GM18499 (cell line): Measurements from ENCODE around the gene NUDT16.
A peak's percentile ranks its signal among the peaks of the same experiment; 100 is the strongest.
"Not testable (repeated sequence)": the region's sequence is repeated elsewhere in the genome, so short reads cannot be mapped to it uniquely, and the experiment has no call there.

ENCODE experiments used
- ATAC-seq: cut with Tn5 transposase; IDR thresholded peaks from one replicate; pipeline ENCODE4 v1.9.1; 2021; ENCODE audit warnings: moderate number of reproducible peaks; ENCODE audit not compliant: insufficient read depth, unreplicated experiment

Gene NUDT16

DNA sequence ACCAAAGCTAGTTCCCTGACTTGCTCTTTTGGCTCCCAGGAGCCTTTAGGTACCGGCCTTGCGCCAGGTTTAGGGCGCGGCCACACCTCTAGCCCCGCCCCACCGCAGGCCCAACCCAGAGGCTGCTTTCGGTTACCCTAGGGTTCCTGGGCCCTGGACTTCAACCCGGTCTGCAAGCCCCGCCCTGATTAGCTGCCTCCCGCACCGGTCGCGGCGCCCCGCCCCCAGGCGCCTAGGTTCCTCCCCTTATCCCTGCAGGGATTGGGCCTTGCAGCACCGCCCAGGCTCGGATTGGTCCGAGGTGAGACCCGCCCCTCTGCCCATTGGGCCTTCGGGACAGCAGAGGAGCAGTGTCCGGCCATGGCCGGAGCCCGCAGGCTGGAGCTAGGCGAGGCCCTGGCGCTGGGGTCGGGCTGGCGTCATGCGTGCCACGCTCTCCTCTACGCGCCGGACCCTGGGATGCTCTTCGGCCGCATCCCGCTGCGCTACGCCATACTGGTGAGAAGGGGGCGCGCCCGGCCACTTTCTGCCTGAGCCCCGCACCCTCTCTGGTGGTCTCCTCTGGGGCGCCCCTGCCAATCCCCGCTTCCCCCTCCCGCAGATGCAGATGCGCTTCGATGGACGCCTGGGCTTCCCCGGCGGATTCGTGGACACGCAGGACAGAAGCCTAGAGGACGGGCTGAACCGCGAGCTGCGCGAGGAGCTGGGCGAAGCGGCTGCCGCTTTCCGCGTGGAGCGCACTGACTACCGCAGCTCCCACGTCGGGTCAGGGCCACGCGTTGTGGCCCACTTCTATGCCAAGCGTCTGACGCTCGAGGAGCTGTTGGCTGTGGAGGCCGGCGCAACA, at the start of gene NUDT16:
Gene NUDT16 (plus strand): TSS at position 330 of the 847 bp plus-strand sequence. CDS start 31 bp downstream, at position 361.
- peak; percentile 86 for ATAC-seq

DNA sequence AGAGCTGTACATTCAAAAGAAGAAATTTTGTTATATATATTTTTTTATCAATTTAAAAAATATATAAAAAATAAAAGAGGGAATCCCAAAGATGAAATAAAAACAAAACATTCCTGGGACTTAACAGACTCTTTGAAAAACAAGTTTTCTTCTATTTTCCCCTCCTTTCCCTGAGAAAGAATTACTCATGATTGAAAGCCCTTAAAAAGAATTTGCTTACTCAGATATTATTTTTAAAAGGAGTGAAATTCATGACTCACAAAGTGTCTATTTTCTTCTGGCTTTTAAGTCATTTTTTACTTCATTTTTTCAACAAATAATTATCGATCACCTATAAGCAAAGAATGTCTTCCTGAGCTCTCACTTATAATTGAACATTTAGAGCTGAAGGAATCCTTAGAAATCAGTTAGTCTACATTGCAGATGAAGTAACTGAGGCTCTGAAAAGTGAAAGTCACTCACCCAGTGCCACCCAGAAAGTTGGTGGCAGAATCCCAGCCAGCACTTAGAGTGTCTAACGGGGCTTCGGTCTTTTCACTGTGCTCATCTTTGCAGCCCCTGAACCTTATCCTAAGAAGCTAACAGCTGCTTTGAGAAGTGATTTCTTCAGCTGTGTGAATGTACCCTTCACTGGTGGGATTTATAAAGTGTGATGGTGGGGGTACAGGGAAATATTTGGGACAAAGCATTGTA, 42.5 kb upstream of the NUDT16 start:
- ATAC-seq, result no peak

DNA sequence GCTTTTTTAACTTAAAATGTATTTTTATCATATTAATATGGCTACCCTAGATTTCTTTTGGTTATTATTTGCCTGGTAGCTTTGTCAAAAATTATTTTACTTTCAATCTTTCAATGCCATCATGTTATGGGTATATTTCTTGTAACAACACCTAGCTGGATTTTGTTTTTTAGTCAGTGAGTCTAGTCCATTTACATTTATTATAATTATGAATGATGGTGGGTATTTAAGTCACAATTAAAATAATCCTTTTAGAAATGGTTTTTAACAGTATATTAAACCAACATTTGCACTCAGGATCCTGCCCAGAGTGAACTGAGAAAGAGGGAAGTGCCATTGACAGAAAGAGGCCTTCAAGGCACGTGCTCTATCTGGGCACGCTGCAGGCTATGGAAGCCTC, 39.8 kb upstream of the NUDT16 start:
- no peak for ATAC-seq

DNA sequence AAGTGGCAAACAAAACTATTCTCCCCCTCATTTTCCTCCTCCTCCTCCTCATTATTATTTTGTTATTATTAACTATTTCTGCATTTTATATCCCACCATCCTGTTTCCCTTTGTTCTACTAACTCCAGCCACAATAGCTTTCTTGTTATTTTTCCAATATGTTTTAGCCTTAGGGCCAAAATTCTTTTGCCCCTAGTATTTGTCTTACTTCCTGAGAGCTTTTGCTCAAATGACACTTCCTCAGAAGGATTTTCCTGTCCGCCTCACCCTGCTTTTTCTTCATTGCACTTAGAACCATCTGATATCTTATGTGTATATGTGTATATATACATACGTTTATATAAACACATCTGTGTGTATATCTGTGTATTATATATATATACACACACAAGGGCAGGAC, 32.7 kb upstream of the NUDT16 start:
- ATAC-seq, result no peak

DNA sequence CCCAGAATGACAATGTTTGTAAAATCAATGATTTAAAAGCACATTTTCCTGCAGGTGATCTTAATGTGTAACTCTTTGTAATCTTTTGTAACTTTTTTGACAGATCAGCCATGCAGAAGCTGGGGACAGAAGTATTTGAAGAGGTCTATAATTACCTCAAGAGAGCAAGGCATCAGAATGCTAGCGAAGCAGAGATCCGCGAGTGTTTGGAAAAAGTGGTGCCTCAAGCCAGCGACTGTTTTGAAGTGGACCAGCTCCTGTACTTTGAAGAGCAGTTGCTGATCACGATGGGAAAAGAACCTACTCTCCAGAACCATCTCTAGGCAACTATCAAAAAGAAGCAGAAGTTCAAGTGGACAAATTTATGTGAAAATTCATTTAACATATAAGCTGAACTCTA, 32.1 kb upstream of the NUDT16 start:
- ATAC-seq, result no peak

DNA sequence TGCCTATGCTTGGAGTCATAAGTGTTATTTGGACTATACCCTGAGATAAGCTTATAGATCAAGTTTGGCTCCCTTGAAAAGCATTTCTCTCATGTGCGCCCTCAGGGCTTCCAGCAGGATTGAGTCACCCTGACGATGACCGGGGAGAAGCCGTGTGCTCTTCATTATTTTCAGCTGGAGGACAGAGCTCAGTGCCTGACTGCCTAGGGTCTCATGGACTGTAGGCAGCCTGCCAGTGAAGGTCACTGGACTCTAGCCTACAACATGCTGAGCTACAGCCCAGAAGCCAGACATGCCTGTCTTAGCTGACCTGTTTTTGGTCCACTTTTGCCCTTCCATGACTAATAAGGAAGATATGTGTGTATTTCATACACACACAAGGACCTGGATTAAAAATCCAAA, 31.6 kb upstream of the NUDT16 start:
- no peak for ATAC-seq

DNA sequence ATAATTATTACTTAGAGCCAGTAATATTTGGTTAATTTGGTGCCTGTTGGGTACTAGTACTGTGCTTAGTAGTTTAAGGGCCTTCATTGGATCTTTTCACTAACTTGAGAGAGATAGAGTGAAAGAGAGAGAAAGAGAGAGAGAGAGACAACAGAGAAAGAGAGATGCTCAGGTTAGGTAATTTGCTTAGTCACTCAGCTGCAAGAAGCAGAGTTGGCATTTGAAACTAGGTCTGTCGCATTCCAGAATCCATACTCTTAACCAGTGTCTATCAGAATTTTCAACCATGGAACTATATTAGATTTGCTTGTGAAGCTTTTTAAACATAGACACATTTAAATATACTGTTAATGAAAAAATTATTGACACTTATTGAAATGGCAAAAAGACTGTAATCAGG, 31.1 kb upstream of the NUDT16 start:
- ATAC-seq, result no peak

DNA sequence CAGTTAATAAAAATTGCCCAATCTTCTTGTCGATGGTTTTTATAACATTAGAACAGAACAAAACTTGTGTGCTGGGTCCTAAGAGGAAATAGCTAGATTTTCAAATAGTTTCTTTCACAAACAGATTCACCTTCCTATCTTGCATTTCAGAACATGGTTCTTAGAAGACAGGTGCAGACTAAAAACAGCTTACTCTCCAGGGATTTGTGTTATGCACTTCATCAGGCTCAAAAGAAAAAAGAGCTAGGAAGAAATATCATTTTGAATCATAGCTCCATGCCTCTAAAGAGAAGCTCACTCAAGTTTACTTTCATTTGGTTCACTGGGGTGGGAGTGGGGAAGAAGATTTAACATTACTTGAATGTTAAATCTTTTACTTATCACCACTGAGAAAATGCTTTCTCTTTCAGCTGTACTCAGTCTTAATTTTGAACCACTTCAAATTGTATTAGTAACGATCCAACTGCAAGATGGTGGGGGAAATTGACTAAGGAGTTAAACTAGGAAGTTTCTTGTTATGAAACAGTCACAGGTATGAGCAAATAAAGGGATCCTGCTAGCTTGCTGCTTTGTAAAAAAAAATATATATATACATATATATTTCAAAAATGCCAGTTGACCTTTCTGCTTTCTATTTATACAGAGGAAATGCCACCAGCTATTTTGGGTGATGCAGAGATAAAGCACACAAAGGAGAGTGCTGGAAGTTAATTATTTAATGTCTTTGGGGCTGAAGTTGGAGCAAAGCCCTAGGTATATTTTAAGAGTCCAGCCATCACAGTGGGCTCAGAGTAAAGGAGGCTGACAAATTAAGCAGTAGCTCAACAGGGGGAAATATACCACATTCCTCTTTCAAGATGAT, 28.3 kb upstream of the NUDT16 start:
- ATAC-seq, result no peak

DNA sequence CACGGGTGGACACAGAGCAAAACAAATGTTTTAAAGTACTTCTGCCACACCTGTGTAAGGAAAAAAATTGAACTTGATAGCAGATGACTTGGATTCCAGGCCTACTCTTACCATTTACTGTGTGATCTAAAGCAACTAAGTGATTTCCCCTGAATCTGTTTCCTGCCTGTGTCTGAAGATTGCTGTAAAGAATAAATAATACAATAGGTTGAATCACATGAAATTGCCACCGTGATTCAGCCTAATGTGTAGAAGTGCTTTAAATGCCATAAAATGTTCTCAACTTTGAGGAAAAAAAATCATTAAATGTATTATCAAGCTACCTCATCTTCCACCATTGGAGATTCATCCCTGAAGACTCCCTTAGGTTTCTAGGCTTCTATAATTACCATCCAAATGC, 27.6 kb upstream of the NUDT16 start:
- ATAC-seq, result no peak

DNA sequence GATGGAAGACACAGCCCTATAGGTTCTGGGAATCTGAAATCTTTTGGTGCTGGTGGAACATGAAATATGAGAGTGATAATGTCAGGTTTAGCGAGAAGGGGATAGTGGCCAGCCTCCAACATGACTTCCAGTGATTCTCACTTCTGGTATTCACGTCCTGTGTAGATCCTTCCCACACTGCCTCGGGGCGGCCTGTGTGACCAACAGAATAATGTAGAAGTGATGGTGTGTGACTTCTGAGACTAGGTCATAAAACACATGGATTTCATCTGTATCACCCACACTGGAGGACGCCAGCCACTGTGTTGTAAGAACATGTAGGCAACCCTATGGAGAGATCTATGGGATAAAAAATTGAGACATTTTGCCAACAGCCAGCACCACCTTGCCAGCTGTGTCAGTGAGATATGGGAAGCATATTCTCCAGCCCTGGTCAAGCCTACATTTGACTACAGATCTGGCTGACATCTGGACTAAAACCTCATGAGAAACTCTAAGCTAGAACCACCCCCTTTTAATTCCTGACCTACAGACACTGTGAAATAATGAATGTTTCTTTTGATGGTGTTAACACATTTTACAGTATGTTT, 25.5 kb upstream of the NUDT16 start:
- ATAC-seq, result no peak

DNA sequence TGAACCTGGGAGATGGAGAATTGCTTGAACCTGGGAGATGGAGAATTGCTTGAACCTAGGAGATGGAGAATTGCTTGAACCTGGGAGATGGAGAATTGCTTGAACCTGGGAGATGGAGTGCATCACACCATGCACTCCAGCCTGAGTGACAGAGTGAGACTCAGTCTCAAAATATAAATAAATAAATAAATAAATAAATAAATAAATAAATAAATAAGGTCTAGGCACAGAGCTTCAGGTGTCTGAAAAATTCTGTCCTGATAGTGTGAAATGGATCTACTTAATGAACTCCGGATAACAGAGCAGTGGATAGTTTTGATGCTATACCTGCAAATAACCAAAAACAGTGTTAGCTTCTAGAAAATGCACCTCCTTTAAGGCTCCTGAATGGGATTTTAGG, 24.3 kb upstream of the NUDT16 start:
- ATAC-seq, result no peak

DNA sequence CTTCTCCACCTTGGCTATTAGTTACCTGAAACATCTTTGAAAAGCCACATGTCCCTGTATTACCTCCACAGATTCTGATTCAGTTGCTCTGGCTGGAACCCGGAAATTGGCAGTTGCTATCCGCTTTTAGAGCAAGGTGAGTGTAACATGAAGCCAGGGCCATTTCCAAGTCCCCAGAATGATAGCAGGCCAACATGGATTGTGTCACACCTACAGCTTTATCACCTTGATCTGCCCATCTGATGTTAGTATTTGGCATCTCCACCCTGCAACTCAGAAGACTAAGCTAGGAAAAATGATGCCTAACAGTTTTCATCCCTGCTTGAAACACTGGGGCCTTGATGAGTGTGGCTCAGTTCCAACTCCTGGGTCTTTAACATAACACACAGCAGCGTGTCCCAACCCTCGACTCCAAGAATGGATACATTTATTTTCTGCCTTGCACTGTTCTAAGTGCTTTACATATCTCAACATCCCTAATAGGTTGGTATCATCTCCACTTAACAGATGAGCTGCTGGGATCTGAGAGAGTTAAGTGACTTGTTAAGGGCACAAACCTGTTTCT, 21.3 kb upstream of the NUDT16 start:
- no peak for ATAC-seq

DNA sequence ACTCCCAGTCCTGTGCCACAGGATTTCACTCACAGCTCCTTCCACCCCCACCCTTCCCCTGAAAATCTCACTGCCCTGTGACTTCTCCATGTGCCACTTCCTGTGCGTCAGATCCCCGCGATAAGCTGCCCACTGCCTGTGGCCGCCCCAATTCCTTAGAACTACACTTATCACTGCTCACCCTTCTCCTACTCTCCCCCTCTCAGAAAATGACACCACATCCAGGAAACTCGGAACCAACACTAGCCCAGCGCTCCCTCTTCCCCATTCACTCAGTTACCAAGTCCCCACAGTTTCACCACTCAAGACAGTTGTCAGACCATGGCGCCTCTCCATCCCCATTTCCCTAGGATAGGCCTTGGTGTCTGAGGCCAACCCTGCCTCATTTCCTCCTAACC, 20.5 kb upstream of the NUDT16 start:
- ATAC-seq, result not testable (repeated sequence)

DNA sequence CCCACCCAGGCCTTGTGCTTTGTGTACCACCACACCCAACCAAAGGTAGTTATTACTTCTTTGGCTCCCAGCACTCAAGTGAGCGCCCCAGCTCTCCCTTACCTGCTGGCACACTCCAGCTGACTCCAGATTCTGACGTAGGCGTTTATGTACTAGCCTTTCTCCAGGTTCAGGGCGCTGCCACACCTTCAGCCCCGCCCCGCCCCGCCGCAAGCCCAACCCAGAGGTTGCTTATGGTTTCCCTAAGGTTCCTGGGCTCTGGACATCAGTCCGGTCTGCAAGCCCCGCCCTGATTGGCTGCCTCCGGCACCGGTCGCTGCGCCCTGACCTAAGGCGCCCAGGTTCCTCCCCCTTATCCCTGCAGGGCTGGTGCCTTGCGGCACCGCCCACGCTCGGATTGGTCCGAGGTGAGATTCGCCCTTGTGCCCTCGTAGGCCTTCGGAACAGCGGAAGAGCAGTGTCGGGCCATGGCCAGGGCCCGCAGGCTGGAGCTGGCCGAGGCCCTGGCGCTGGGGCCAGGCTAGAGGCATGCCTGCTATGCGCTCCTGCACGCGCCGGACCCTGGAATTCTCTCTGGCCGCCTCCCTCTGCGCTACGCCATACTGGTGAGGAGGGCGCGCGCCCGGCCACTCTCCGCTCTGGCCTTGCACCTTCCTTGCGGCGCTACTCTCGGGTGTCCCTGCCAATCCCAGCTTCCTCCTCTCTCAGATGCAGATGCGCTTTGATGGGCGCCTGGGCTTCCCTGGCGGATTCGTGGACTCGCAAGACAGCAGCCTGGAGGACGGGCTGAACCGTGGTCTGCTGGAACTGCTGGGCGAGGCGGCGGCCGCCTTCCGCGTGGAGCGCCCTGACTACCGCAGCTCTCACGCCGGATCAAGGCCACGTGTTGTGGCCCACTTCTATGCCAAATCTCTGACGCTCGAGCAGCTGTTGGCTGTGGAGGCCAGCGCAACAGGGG, 19.8 kb upstream of the NUDT16 start:
- ATAC-seq, result peak; percentile 75

DNA sequence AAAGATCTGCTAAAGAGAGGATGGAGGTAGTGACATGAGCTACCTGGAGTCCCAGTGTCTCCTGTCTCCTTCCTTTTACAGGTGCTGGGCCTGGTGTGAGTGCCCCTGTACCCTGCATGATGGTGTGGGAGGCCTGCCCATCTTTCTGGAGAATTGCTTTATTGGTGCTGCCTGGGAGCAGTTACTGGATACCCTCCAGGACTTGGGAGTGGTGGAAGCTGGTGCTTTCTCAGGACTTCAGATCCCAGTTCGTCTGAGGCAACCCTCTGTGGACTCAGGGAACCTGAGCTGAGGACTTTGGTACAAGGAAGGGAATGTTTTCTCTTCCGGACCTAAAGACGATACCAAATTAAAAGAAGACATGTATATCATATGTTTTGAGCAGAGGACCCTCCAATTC, 18.3 kb upstream of the NUDT16 start:
- ATAC-seq, result no peak

DNA sequence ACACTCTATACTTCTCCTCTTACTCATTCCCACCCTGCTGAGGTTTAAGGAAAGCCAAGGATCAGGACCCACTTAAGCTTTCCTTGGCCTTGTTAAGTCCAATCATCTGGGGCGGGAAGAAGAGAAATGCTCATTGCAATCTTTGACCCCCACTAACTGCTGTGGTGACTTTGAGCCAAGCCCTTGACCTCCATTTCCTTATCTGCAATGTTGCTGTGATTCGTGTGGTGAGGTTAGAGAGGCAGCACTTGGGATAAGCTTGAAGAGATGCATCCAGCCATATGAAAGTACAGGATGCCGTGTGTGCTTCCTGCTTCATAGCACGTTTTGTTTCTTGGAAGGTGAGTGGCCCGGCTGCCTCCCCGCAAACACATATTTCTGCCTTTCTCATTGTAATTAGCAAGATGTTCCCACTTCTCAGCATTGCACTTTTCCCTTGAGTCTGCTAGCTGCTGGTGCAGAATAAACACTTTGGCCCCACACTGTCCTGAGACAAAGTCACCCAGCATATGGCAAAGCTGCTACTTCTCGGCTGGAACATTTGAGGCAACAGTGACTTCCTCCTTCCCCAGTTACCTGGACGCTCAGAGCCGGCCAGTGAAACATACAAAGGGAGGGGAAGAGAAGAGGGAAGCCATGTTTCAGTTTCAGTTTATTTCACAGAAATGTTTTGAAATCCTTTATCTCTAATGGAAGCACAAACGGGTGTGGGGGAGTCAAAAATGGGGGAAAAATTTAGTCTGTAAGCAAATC, 10.5 kb upstream of the NUDT16 start:
- no peak for ATAC-seq

DNA sequence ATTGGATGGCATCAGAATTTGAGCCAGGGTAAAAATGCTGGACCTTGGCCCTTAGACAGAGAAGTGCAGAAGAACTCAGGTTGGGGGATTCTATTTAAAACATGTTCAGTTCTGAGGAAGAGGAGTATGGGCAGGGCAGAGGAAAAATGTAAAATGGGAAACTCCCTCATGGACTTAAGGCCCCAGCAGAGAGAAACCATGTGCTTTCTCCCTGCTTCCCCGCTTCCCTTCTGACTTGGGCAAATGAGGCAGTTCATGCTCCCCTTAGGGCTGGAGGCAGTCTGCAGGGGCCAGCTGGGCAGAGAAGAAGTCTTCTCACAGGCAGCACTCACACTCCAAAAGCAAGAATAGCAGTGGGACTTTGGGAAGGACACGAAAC, 9.9 kb upstream of the NUDT16 start:
- ATAC-seq, result no peak

DNA sequence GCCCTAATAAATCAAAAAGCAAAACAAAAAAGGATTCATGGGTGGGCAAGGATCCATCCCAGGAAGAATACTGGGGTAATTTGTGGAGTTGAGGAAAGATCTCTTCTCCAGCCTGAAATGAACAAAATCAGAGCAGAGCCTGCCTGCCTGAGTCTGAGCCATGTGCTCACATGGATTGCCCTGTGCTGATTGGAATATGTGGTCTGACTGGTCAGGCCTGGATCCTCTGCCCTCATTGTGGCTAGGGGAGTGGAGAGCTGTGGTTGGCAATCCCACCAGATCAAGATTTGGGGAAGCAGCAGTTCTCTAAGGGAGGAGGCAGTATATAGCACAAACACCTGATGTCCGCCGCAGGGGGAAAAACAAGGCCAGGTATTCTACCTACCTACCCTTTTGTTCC, 6.8 kb upstream of the NUDT16 start:
- ATAC-seq, result no peak
